DND-41 (cell line): ENCODE data around the gene SLFN12L.
"Not testable (repeated sequence)": the region's sequence is repeated elsewhere in the genome, so short reads cannot be mapped to it uniquely, and the experiment has no call there.

ENCODE experiments used
- ATAC-seq: fragments of 200-7000 bp; cut with Tn5 transposase; 3 replicates; pipeline ENCODE4 v1.9.1; 2021; ENCODE audit warnings: low read depth; ENCODE audit not compliant: insufficient read depth
- DNase-seq: peaks from one replicate; pipeline ENCODE4 v3.0.0-alpha.2; 2020
- H2AFZ ChIP-seq: 2 replicates; pipeline ENCODE4 v1.6.0; 2012; ENCODE audit warnings: low read depth, low read length
- H3K27ac ChIP-seq: 2 replicates; pipeline ENCODE4 v1.5.1; 2012; ENCODE audit warnings: low read length, inconsistent platforms
- H3K27me3 ChIP-seq: fragments of 200-600 bp; sonication (generic); 2 replicates; pipeline ENCODE4 v1.6.0; 2012; ENCODE audit warnings: low read length, mild to moderate bottlenecking, inconsistent platforms; ENCODE audit not compliant: insufficient read depth, poor library complexity
- H3K36me3 ChIP-seq: 2 replicates; pipeline ENCODE4 v1.5.1; 2012; ENCODE audit warnings: low read length, inconsistent platforms; ENCODE audit not compliant: insufficient read depth
- H3K4me1 ChIP-seq: 2 replicates; pipeline ENCODE4 v1.5.1; 2012; ENCODE audit warnings: mild to moderate bottlenecking, low read length; ENCODE audit not compliant: insufficient read depth
- H3K4me2 ChIP-seq: 2 replicates; pipeline ENCODE4 v1.6.0; 2012; ENCODE audit warnings: mild to moderate bottlenecking, moderate library complexity, low read length, inconsistent platforms; ENCODE audit not compliant: insufficient read depth
- H3K4me3 ChIP-seq, 2 experiments: fragments of 200-600 bp in 1 of 2; shearing (Covaris generic) in 1 of 2; 2 replicates each; pipeline ENCODE4 v1.5.1; 2012 to 2016; ENCODE audit warnings: inconsistent platforms in 2 of 2, low read length in 2 of 2, mild to moderate bottlenecking in 2 of 2, low read depth in 1 of 2, moderate library complexity in 1 of 2
- H3K79me2 ChIP-seq: 2 replicates; pipeline ENCODE4 v1.6.0; 2012; ENCODE audit warnings: low read length, inconsistent platforms; ENCODE audit not compliant: insufficient read depth
- H3K9ac ChIP-seq: 2 replicates; pipeline ENCODE4 v1.6.0; 2012; ENCODE audit warnings: low read depth, mild to moderate bottlenecking, inconsistent platforms, low read length, moderate library complexity
- H3K9me3 ChIP-seq: 2 replicates; pipeline ENCODE4 v1.5.1; 2012; ENCODE audit warnings: low read length, moderate library complexity, mild to moderate bottlenecking, inconsistent platforms; ENCODE audit not compliant: insufficient read depth, severe bottlenecking
- H4K20me1 ChIP-seq: 2 replicates; pipeline ENCODE4 v1.6.0; 2012; ENCODE audit warnings: low read length; ENCODE audit not compliant: insufficient read depth
- EZH2 ChIP-seq: IDR thresholded peaks from 3 replicates; pipeline ENCODE4 v1.6.1; 2012; ENCODE audit warnings: borderline replicate concordance, low read depth, mild to moderate bottlenecking, moderate library complexity, low read length, inconsistent platforms; ENCODE audit not compliant: severe bottlenecking
- TF ChIP-seq, protein P1 (sequence below): IDR thresholded peaks from 2 replicates; pipeline ENCODE4 v1.5.1; 2012; ENCODE audit warnings: borderline replicate concordance, low read length, moderate library complexity, mild to moderate bottlenecking; ENCODE audit not compliant: poor library complexity, severe bottlenecking; ENCODE audit errors: extremely low read depth

The SLFN12L gene

DNA sequence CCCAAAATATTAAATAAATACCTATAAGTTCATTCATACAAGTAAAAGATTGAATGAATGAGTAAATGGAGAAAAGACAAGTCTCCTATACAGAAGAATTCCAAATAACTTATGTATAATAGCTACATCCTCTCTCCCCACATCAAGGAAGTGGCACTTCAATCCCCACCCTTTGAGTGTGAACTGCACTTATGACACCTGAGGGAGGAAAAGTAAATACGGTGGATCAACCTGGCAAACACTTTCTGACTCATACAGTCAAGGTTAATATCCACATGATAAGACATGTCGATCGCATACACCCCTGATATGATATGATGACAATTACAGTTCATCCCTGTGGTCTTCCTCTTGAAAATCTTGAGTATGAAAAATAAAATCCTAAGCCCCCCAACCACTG lies 18.0 kb downstream of the SLFN12L start:
- Histone ChIP-seq H2AFZ (no peak overlapping the region), H3K27ac (no peak overlapping the region), H3K4me1 (peaks cover 51% of the 10 kb centered on the region), H3K27me3 (no peaks in the 10 kb centered on the region), H3K36me3 (peaks cover 73% of the 10 kb centered on the region), H3K79me2 (peaks cover 100% of the 10 kb centered on the region), H4K20me1 (peaks cover 50% of the 10 kb centered on the region), H3K4me3 (no peak overlapping the region), H3K9ac (no peak overlapping the region), H3K4me2 (0 out of 2 replicates have a peak overlapping the region, but pooled peaks have one; percentile 29), H3K9me3 (no peaks in the 10 kb centered on the region)
- DNase-seq (no peak), ATAC-seq (no peak)
- TF ChIP-seq, protein P1, sequence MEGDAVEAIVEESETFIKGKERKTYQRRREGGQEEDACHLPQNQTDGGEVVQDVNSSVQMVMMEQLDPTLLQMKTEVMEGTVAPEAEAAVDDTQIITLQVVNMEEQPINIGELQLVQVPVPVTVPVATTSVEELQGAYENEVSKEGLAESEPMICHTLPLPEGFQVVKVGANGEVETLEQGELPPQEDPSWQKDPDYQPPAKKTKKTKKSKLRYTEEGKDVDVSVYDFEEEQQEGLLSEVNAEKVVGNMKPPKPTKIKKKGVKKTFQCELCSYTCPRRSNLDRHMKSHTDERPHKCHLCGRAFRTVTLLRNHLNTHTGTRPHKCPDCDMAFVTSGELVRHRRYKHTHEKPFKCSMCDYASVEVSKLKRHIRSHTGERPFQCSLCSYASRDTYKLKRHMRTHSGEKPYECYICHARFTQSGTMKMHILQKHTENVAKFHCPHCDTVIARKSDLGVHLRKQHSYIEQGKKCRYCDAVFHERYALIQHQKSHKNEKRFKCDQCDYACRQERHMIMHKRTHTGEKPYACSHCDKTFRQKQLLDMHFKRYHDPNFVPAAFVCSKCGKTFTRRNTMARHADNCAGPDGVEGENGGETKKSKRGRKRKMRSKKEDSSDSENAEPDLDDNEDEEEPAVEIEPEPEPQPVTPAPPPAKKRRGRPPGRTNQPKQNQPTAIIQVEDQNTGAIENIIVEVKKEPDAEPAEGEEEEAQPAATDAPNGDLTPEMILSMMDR, result no peak
- no peak for TF ChIP-seq EZH2

DNA sequence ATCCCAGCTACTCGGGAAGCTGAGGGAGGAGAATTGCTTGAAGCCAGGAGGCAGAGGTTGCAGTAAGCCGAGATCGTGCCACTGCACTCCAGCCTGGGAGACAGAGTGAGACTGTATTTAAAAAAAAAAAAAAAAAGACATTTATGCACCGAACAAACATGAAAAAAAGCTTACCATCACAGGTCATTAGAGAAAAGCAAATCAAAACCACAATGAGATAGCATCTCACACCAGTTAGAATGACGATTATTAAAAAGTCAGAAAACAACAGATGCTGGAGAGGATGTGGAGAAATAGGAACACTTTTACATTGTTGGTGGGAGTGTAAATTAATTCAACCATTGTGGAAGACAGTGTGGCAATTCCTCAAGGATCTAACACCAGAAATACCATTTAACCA lies 19.0 kb downstream of the SLFN12L start:
- peaks cover 41% of the 10 kb centered on the region for H3K4me1 ChIP-seq
- not testable (repeated sequence) for ATAC-seq

DNA sequence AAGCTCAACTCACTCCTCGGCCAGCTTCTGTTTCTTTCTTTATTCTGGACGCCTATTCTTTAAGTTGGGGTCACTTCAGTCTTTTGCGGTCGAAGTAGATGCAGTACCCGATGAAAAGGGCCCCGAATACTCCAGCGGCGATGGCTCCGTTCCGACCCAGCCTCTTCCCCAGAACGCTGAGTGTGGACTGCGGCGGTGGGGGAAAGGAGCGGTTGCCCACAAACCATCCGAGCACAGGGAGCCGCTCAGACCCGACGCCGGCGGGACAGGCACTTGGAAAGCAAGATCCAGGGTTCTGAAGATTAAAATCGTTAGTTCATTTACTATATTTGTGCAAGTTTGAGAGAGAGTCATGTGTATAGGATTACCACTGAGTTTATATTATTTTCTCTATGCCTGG lies 22.5 kb downstream of the SLFN12L start:
- no peaks in the 10 kb centered on the region for H3K27me3 ChIP-seq
- DNase-seq, result no peak
- ATAC-seq, result no peak
- H4K20me1 ChIP-seq, result peaks cover 33% of the 10 kb centered on the region
- H3K27ac ChIP-seq, result no peak overlapping the region
- peaks cover 97% of the 10 kb centered on the region for H3K79me2 ChIP-seq
- H3K4me2 ChIP-seq, result no peak overlapping the region
- no peak overlapping the region for H3K9ac ChIP-seq
- H3K9me3 ChIP-seq, result no peaks in the 10 kb centered on the region
- H3K36me3 ChIP-seq, result peaks cover 68% of the 10 kb centered on the region
- TF ChIP-seq, protein P1, result no peak
- no peak for TF ChIP-seq EZH2
- peaks cover 7% of the 10 kb centered on the region; the same call in 1 of the 2 replicates for H3K4me1 ChIP-seq
- no peak overlapping the region for H2AFZ ChIP-seq
- H3K4me3 ChIP-seq, result no peak overlapping the region

More for the DNA sequence above, 19.0 kb downstream of the SLFN12L start:
- not testable (repeated sequence) for H3K27ac ChIP-seq, H3K9ac ChIP-seq, H3K4me3 ChIP-seq, H3K9me3 ChIP-seq, H2AFZ ChIP-seq, H3K4me2 ChIP-seq, DNase-seq, H3K27me3 ChIP-seq
- peaks cover 100% of the 10 kb centered on the region for H3K79me2 ChIP-seq
- peaks cover 46% of the 10 kb centered on the region for H4K20me1 ChIP-seq
- peaks cover 72% of the 10 kb centered on the region for H3K36me3 ChIP-seq

DNA sequence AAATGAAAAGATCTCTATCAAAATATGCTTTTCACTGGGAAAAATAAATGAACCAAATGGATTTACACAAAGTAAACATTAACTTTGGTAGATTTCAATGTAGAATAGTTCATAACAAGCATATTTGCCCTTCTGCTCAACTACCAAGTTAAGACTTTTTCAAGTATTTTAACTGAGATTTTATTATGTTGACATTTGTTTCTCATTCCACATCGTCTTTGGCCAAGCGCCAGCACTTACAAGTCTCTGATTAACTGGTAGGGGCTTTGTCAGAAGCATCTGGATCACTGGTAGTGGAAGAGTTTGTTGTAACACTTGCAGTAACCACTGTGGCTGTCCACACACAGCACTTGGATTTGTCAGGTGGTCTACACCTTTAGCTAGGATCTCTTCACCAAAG lies 22.9 kb downstream of the SLFN12L start:
- H3K4me1 ChIP-seq, result peaks cover 3% of the 10 kb centered on the region; the same call in 1 of the 2 replicates
- H3K9me3 ChIP-seq, result no peaks in the 10 kb centered on the region
- no peak overlapping the region for H3K27ac ChIP-seq
- peaks cover 30% of the 10 kb centered on the region for H4K20me1 ChIP-seq
- DNase-seq (no peak), ATAC-seq (no peak)
- no peak overlapping the region for H3K4me3 ChIP-seq
- peaks cover 95% of the 10 kb centered on the region for H3K79me2 ChIP-seq
- H3K4me2 ChIP-seq, result no peak overlapping the region
- no peak overlapping the region for H2AFZ ChIP-seq
- H3K9ac ChIP-seq, result no peak overlapping the region
- no peaks in the 10 kb centered on the region for H3K27me3 ChIP-seq
- TF ChIP-seq, protein P1, result no peak
- no peak for TF ChIP-seq EZH2
- peaks cover 67% of the 10 kb centered on the region for H3K36me3 ChIP-seq
